GM23338 (cell line): ENCODE results near the gene HPGD. TPM values are rescaled to one million over a fixed set of nuclear protein-coding genes. Genes with fewer than 3 reads are reported as not detected.

Experiments
- ATAC-seq: fragments of 200-7000 bp; cut with Tn5 transposase; 3 replicates; pipeline ENCODE4 v1.9.1; 2020
- DNase-seq: peaks from one replicate; pipeline ENCODE4 v3.0.0-alpha.2; 2015; ENCODE audit warnings: low spot score
- H2AFZ ChIP-seq: fragments of 200-600 bp; sonication (generic); 2 replicates; pipeline ENCODE4 v1.8.0; 2016; ENCODE audit warnings: antibody characterized with exemption, mild to moderate bottlenecking, moderate library complexity
- H3F3A ChIP-seq: fragments of 200-600 bp; sonication (generic); replicated peaks from 2 replicates; pipeline ENCODE4 v1.8.0; 2017; ENCODE audit warnings: antibody characterized with exemption, mixed run types, low read depth
- H3K27ac ChIP-seq: fragments of 200-600 bp; sonication (generic); 2 replicates; pipeline ENCODE4 v1.6.1; 2016; ENCODE audit warnings: low read depth
- H3K27me3 ChIP-seq: fragments of 200-600 bp; sonication (generic); 2 replicates; pipeline ENCODE4 v1.8.0; 2016; ENCODE audit warnings: mild to moderate bottlenecking, mixed run types, moderate library complexity; ENCODE audit not compliant: insufficient read depth
- H3K36me3 ChIP-seq: fragments of 200-600 bp; sonication (generic); 2 replicates; pipeline ENCODE4 v1.8.0; 2016; ENCODE audit warnings: mild to moderate bottlenecking; ENCODE audit not compliant: insufficient read depth
- H3K4me1 ChIP-seq: fragments of 200-600 bp; sonication (generic); 2 replicates; pipeline ENCODE4 v1.8.0; 2016; ENCODE audit warnings: mild to moderate bottlenecking, moderate library complexity; ENCODE audit not compliant: insufficient read depth
- H3K4me2 ChIP-seq: fragments of 200-600 bp; sonication (generic); 2 replicates; pipeline ENCODE4 v1.7.1; 2017; ENCODE audit warnings: mixed run types
- H3K4me3 ChIP-seq: fragments of 200-600 bp; sonication (generic); 2 replicates; pipeline ENCODE4 v1.6.1; 2016; ENCODE audit warnings: mixed run types
- H3K79me2 ChIP-seq: fragments of 200-600 bp; sonication (generic); replicated peaks from 2 replicates; pipeline ENCODE4 v1.8.0; 2017; ENCODE audit warnings: mild to moderate bottlenecking; ENCODE audit not compliant: insufficient read depth
- H3K9me2 ChIP-seq: fragments of 200-600 bp; sonication (generic); 2 replicates; pipeline ENCODE4 v1.8.0; 2017; ENCODE audit not compliant: insufficient read depth
- H4K20me1 ChIP-seq: fragments of 200-600 bp; sonication (generic); replicated peaks from 2 replicates; pipeline ENCODE4 v1.8.0; 2017; ENCODE audit warnings: mild to moderate bottlenecking; ENCODE audit not compliant: insufficient read depth
- H3K27ac Mint-ChIP-seq: 2 replicates; pipeline ENCODE4 v1.8.0; 2020; ENCODE audit warnings: inconsistent platforms, mild to moderate bottlenecking, moderate library complexity, mixed read lengths
- H3K27me3 Mint-ChIP-seq: 3 replicates; pipeline ENCODE4 v1.8.0; 2022; ENCODE audit warnings: low read depth, mild to moderate bottlenecking, moderate library complexity, mixed read lengths, inconsistent platforms; ENCODE audit not compliant: insufficient read depth, poor library complexity
- H3K36me3 Mint-ChIP-seq: 3 replicates; pipeline ENCODE4 v1.8.0; 2021; ENCODE audit warnings: low read depth, mild to moderate bottlenecking, inconsistent platforms, moderate library complexity, mixed read lengths
- H3K4me1 Mint-ChIP-seq: 3 replicates; pipeline ENCODE4 v1.8.0; 2020; ENCODE audit warnings: mild to moderate bottlenecking, inconsistent platforms, mixed read lengths
- H3K4me3 Mint-ChIP-seq: 3 replicates; pipeline ENCODE4 v1.8.0; 2021; ENCODE audit warnings: moderate library complexity, mild to moderate bottlenecking, inconsistent platforms, mixed read lengths
- H3K9me3 Mint-ChIP-seq: 3 replicates; pipeline ENCODE4 v1.8.0; 2020; ENCODE audit warnings: moderate library complexity, mild to moderate bottlenecking, inconsistent platforms, mixed read lengths
- CREB1 ChIP-seq: fragments of 250-450 bp; sonication (Bioruptor Pico); IDR thresholded peaks from 2 replicates; pipeline ENCODE4 v1.5.0; 2020; ENCODE audit warnings: low read depth, mild to moderate bottlenecking, moderate library complexity
- CTCF ChIP-seq, 2 experiments: fragments of 200-600 bp in 1 of 2; sonication (generic) in 1 of 2; conservative IDR thresholded peaks; 2 replicates each; pipeline versions ENCODE4 v1.5.1 to v1.6.1; 2016 to 2017; ENCODE audit warnings: antibody characterized with exemption in 2 of 2, low read depth in 2 of 2, mild to moderate bottlenecking in 2 of 2, moderate library complexity in 1 of 2
- ETS1 ChIP-seq: IDR thresholded peaks from 2 replicates; pipeline ENCODE4 v1.6.1; 2016; ENCODE audit warnings: antibody characterized with exemption
- EZH2 ChIP-seq: fragments of 200-600 bp; sonication (generic); IDR thresholded peaks from one replicate; pipeline ENCODE4 v1.8.0; 2017; ENCODE audit warnings: antibody characterized with exemption, mild to moderate bottlenecking, low read depth; ENCODE audit not compliant: unreplicated experiment
- EZH2phosphoT487 ChIP-seq: fragments of 200-600 bp; sonication (generic); IDR thresholded peaks from one replicate; pipeline ENCODE4 v1.8.1; 2018; ENCODE audit warnings: antibody characterized with exemption; ENCODE audit not compliant: unreplicated experiment
- JUNB ChIP-seq: IDR thresholded peaks from one replicate; pipeline ENCODE4 v1.6.1; 2016; ENCODE audit warnings: antibody characterized with exemption; ENCODE audit not compliant: unreplicated experiment
- NANOG ChIP-seq: IDR thresholded peaks from 2 replicates; pipeline ENCODE4 v1.6.1; 2016; ENCODE audit warnings: antibody characterized with exemption, borderline replicate concordance
- STAT1 ChIP-seq: IDR thresholded peaks from one replicate; pipeline ENCODE4 v1.6.1; 2016; ENCODE audit warnings: antibody characterized with exemption; ENCODE audit not compliant: unreplicated experiment
- ZNF114 ChIP-seq: fragments of 250-450 bp; sonication (Bioruptor Pico); IDR thresholded peaks from 2 replicates; pipeline ENCODE4 v1.5.0; 2020; ENCODE audit warnings: mild to moderate bottlenecking, moderate library complexity
- ZNF331 ChIP-seq: fragments of 250-450 bp; sonication (Bioruptor Pico); IDR thresholded peaks from 2 replicates; pipeline ENCODE4 v1.5.0; 2020; ENCODE audit warnings: low read depth, mild to moderate bottlenecking, moderate library complexity
- polyA plus RNA-seq: library from polyadenylated mRNA; unstranded; fragments of >200 nt; fragmentation: Nextera tagmentation; extraction: Ambion mirVana; gene quantifications from 2 replicates; pipeline ENCODE4 v1.2.1, GENCODE V29; 2016
- total RNA-seq: library from RNA; depleted of rRNA; stranded (reverse); fragments of >200 nt; shearing (Covaris generic); gene quantifications from 2 replicates; pipeline ENCODE4 v1.2.3, GENCODE V29; 2014
- TF ChIP-seq, protein P1 (sequence below): fragments of 250-450 bp; sonication (Bioruptor Pico); IDR thresholded peaks from 2 replicates; pipeline ENCODE4 v1.5.0; 2020; ENCODE audit warnings: mild to moderate bottlenecking, moderate library complexity
- TF ChIP-seq, protein P2 (sequence below): IDR thresholded peaks from one replicate; pipeline ENCODE4 v1.6.1; 2018; ENCODE audit warnings: antibody characterized with exemption; ENCODE audit not compliant: unreplicated experiment

Gene HPGD
- total and polyA plus RNA-seq, 2 experiments from 2014 or later, result 5.6 to 9.1 TPM

- TF ChIP-seq, protein P1, sequence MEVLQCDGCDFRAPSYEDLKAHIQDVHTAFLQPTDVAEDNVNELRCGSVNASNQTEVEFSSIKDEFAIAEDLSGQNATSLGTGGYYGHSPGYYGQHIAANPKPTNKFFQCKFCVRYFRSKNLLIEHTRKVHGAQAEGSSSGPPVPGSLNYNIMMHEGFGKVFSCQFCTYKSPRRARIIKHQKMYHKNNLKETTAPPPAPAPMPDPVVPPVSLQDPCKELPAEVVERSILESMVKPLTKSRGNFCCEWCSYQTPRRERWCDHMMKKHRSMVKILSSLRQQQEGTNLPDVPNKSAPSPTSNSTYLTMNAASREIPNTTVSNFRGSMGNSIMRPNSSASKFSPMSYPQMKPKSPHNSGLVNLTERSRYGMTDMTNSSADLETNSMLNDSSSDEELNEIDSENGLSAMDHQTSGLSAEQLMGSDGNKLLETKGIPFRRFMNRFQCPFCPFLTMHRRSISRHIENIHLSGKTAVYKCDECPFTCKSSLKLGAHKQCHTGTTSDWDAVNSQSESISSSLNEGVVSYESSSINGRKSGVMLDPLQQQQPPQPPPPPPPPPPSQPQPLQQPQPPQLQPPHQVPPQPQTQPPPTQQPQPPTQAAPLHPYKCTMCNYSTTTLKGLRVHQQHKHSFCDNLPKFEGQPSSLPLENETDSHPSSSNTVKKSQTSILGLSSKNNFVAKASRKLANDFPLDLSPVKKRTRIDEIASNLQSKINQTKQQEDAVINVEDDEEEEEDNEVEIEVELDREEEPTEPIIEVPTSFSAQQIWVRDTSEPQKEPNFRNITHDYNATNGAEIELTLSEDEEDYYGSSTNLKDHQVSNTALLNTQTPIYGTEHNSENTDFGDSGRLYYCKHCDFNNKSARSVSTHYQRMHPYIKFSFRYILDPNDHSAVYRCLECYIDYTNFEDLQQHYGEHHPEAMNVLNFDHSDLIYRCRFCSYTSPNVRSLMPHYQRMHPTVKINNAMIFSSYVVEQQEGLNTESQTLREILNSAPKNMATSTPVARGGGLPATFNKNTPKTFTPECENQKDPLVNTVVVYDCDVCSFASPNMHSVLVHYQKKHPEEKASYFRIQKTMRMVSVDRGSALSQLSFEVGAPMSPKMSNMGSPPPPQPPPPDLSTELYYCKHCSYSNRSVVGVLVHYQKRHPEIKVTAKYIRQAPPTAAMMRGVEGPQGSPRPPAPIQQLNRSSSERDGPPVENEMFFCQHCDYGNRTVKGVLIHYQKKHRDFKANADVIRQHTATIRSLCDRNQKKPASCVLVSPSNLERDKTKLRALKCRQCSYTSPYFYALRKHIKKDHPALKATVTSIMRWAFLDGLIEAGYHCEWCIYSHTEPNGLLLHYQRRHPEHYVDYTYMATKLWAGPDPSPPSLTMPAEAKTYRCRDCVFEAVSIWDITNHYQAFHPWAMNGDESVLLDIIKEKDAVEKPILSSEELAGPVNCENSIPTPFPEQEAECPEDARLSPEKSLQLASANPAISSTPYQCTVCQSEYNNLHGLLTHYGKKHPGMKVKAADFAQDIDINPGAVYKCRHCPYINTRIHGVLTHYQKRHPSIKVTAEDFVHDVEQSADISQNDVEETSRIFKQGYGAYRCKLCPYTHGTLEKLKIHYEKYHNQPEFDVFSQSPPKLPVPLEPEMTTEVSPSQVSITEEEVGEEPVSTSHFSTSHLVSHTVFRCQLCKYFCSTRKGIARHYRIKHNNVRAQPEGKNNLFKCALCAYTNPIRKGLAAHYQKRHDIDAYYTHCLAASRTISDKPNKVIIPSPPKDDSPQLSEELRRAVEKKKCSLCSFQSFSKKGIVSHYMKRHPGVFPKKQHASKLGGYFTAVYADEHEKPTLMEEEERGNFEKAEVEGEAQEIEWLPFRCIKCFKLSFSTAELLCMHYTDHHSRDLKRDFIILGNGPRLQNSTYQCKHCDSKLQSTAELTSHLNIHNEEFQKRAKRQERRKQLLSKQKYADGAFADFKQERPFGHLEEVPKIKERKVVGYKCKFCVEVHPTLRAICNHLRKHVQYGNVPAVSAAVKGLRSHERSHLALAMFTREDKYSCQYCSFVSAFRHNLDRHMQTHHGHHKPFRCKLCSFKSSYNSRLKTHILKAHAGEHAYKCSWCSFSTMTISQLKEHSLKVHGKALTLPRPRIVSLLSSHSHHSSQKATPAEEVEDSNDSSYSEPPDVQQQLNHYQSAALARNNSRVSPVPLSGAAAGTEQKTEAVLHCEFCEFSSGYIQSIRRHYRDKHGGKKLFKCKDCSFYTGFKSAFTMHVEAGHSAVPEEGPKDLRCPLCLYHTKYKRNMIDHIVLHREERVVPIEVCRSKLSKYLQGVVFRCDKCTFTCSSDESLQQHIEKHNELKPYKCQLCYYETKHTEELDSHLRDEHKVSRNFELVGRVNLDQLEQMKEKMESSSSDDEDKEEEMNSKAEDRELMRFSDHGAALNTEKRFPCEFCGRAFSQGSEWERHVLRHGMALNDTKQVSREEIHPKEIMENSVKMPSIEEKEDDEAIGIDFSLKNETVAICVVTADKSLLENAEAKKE, result no peak
- no peak for TF ChIP-seq CREB1 (CRISPR knock-in tag)
- no peak for TF ChIP-seq NANOG
- TF ChIP-seq JUNB, result no peak
- no peak for TF ChIP-seq EZH2phosphoT487
- TF ChIP-seq ZNF331, result no peak
- TF ChIP-seq ZNF114 (CRISPR knock-in tag), result no peak
These were observed 17.3 kb upstream of the HPGD start (continued) for GRCh38 chr4:174539571-174539970.

DNA sequence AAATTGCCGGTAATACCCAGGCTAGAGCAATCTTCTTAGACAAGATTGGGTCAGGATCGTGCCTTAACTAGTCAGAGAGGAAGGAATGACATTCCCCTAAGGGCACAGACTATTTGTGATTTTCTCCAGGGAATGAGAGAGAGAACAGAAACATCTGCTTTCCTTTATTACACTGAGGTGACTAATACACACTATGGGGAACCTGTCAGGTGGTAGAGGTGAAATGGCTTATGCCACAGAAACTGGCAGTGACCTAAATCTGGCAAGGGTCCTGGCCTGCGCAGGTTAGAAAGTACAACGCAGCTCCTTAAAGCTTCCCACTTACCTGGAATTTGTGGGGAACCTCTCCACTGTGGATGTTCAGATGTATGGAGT lies 16.6 kb upstream of the HPGD start:
- no peaks in the 10 kb centered on the region for H3K27me3 ChIP-seq
- no peak overlapping the region for H3K4me3 Mint-ChIP-seq
- H3K4me1 ChIP-seq, result no peaks in the 10 kb centered on the region
- no peaks in the 10 kb centered on the region for H4K20me1 ChIP-seq
- no peak overlapping the region for H3K27ac ChIP-seq
- no peaks in the 10 kb centered on the region for H3F3A ChIP-seq
- no peaks in the 10 kb centered on the region for H3K4me1 Mint-ChIP-seq
- ATAC-seq, result no peak
- H3K79me2 ChIP-seq, result no peaks in the 10 kb centered on the region
- no peak overlapping the region for H3K4me3 ChIP-seq
- H3K36me3 Mint-ChIP-seq, result no peaks in the 10 kb centered on the region
- no peak overlapping the region for H2AFZ ChIP-seq
- DNase-seq, result no peak
- no peaks in the 10 kb centered on the region for H3K9me3 Mint-ChIP-seq
- H3K27me3 Mint-ChIP-seq, result peaks cover 5% of the 10 kb centered on the region
- H3K36me3 ChIP-seq, result no peaks in the 10 kb centered on the region
- H3K27ac Mint-ChIP-seq, result no peak overlapping the region
- no peak overlapping the region for H3K4me2 ChIP-seq
- no peaks in the 10 kb centered on the region; the same call in 1 of the 2 replicates for H3K9me2 ChIP-seq
- TF ChIP-seq EZH2, result no peak
- TF ChIP-seq ETS1, result no peak
- TF ChIP-seq CREB1 (CRISPR knock-in tag), result no peak
- TF ChIP-seq NANOG, result no peak
- TF ChIP-seq CTCF (conservative IDR thresholded peaks at IDR 0.05; ENCODE audit: low read depth in 2 of 2), result no peak
- no peak for TF ChIP-seq ZNF114 (CRISPR knock-in tag)
- no peak for TF ChIP-seq STAT1
- TF ChIP-seq, protein P2, sequence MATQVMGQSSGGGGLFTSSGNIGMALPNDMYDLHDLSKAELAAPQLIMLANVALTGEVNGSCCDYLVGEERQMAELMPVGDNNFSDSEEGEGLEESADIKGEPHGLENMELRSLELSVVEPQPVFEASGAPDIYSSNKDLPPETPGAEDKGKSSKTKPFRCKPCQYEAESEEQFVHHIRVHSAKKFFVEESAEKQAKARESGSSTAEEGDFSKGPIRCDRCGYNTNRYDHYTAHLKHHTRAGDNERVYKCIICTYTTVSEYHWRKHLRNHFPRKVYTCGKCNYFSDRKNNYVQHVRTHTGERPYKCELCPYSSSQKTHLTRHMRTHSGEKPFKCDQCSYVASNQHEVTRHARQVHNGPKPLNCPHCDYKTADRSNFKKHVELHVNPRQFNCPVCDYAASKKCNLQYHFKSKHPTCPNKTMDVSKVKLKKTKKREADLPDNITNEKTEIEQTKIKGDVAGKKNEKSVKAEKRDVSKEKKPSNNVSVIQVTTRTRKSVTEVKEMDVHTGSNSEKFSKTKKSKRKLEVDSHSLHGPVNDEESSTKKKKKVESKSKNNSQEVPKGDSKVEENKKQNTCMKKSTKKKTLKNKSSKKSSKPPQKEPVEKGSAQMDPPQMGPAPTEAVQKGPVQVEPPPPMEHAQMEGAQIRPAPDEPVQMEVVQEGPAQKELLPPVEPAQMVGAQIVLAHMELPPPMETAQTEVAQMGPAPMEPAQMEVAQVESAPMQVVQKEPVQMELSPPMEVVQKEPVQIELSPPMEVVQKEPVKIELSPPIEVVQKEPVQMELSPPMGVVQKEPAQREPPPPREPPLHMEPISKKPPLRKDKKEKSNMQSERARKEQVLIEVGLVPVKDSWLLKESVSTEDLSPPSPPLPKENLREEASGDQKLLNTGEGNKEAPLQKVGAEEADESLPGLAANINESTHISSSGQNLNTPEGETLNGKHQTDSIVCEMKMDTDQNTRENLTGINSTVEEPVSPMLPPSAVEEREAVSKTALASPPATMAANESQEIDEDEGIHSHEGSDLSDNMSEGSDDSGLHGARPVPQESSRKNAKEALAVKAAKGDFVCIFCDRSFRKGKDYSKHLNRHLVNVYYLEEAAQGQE, result no peak
- no peak for TF ChIP-seq JUNB
